GM13977 (cell line): Measurements from ENCODE around the gene CALML3.

ENCODE experiments used
- DNase-seq: peaks from one replicate; pipeline ENCODE4 v3.0.0; 2012; ENCODE audit warnings: low spot score
- in situ Hi-C: fragments of 300-500 bp; cut with MboI; formaldehyde crosslinking; loops from one replicate; pipeline ENCODE4 v1.12.0; 2022; ENCODE audit warnings: low sequenced_read_pairs, low pct_unique_long_range_greater_than_20kb, mixed read lengths, inconsistent platforms; ENCODE audit not compliant: unreplicated experiment
- TF ChIP-seq, protein P1 (sequence below): IDR thresholded peaks from 2 replicates; pipeline ENCODE4 v1.5.1; 2012; ENCODE audit warnings: mild to moderate bottlenecking, control low read depth; ENCODE audit not compliant: insufficient read depth; ENCODE audit errors: extremely low read depth, missing control alignments

CALML3 gene

DNA sequence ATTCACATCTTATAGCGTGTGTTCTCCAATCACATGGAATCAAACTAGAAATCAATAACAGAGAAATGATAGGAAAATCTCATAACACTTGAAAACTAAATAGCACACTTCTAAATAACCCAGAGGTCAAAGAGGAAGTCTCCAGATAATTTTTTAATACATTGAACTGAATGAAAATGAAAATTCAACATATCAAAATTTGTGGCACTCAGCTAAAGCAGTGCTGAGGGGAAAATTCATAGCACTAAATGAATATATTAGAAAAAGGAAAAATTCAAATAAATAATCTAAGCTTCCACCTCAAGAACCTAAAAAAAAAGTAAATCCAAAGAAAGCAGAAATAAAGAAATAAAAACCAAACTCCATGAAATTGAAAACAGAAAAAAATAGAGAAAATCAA, 17.3 kb downstream of the CALML3 start:
- in situ Hi-C loops, result no loop called here
- DNase-seq, result no peak
- TF ChIP-seq, protein P1, sequence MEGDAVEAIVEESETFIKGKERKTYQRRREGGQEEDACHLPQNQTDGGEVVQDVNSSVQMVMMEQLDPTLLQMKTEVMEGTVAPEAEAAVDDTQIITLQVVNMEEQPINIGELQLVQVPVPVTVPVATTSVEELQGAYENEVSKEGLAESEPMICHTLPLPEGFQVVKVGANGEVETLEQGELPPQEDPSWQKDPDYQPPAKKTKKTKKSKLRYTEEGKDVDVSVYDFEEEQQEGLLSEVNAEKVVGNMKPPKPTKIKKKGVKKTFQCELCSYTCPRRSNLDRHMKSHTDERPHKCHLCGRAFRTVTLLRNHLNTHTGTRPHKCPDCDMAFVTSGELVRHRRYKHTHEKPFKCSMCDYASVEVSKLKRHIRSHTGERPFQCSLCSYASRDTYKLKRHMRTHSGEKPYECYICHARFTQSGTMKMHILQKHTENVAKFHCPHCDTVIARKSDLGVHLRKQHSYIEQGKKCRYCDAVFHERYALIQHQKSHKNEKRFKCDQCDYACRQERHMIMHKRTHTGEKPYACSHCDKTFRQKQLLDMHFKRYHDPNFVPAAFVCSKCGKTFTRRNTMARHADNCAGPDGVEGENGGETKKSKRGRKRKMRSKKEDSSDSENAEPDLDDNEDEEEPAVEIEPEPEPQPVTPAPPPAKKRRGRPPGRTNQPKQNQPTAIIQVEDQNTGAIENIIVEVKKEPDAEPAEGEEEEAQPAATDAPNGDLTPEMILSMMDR, result no peak

GRCh38 chr10:5543623-5544022, 18.9 kb downstream of the CALML3 start:
- in situ Hi-C loops, result no loop called here
- no peak for DNase-seq
- TF ChIP-seq, protein P1, result no peak

GRCh38 chr10:5544216-5544805, 19.6 kb downstream of the CALML3 start:
- no peak for DNase-seq
- in situ Hi-C loops, result no loop called here
- TF ChIP-seq, protein P1, result no peak

GRCh38 chr10:5545011-5545410, 20.2 kb downstream of the CALML3 start:
- TF ChIP-seq, protein P1, result no peak
- no peak for DNase-seq
- in situ Hi-C loops, result no loop called here

DNA sequence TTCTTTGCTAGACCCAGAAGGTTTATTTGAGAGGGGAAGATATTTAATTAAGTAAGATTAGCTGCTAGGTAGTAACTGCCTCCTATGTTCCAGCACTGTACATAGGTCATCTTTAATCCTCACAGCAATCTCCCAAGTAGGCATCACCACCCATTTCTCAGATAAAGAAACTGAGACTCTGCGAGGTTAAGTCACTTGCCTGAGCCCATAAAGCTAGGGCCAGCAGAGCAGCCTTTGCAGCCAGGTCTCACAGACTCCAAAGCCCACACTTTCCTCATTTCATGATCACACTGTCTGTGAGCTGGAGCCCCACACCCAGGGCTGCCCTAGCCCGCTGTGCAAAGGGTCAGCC, 20.6 kb downstream of the CALML3 start:
- TF ChIP-seq, protein P1, result no peak
- DNase-seq, result no peak
- in situ Hi-C loops, result no loop called here

GRCh38 chr10:5545778-5546710, 21.3 kb downstream of the CALML3 start:
- in situ Hi-C loops, result no loop called here
- TF ChIP-seq, protein P1, result no peak
- DNase-seq, result no peak
